ENCODE measurements around the gene GTPBP6. TPM values are rescaled to one million over a fixed set of nuclear protein-coding genes. Genes with fewer than 3 reads are reported as not detected.

Gene GTPBP6
- total RNA-seq, 1 donor from 2014 or later = 30.8 TPM

DNA sequence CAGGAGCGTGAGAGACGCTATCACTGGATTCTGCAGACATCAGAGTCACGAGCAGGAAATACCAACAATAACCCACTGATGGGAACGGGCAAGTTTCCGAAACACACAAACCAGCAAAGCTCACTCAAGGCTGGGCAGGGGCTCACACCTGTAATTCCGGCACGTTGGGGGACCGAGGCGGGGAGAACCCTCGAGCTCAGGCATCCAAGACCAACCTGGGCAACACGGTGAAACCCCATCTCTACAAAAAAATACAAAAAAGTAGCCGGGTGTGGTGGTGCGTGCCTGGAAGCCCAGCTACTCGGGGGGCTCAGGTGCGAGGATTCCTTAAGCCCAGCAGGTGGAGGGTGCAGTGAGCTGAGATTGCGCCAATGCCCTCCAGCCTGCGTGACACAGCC, 17.2 kb upstream of the GTPBP6 start:
- H3K36me3 ChIP-seq (ENCODE audit: control insufficient read depth in 3 of 3, insufficient read depth in 3 of 3, low read length in 3 of 3) = peaks cover 30 to 45% (median 43%) of the 10 kb centered on the region in 3 donors
- H3K27ac ChIP-seq (ENCODE audit: low read depth, low read length) = no peak overlapping the region
- H3K4me1 ChIP-seq (ENCODE audit: control insufficient read depth in 3 of 3, insufficient read depth in 3 of 3, low read length in 3 of 3) = peaks cover 6 to 9% (median 7%) of the 10 kb centered on the region in 3 donors
- peaks cover 5 to 11% (median 10%) of the 10 kb centered on the region in 3 donors for H3K27me3 ChIP-seq (ENCODE audit: control insufficient read depth in 3 of 3, insufficient read depth in 3 of 3, low read length in 3 of 3)
- no peaks in the 10 kb centered on the region for H3K9me3 ChIP-seq (ENCODE audit: control insufficient read depth in 3 of 3, low read length in 3 of 3)
- H3K4me3 ChIP-seq (ENCODE audit: low read length in 3 of 3) = no peak overlapping the region
- H3K9ac ChIP-seq (ENCODE audit: low read depth in 1 of 3, low read length in 3 of 3) = no peak overlapping the region

DNA sequence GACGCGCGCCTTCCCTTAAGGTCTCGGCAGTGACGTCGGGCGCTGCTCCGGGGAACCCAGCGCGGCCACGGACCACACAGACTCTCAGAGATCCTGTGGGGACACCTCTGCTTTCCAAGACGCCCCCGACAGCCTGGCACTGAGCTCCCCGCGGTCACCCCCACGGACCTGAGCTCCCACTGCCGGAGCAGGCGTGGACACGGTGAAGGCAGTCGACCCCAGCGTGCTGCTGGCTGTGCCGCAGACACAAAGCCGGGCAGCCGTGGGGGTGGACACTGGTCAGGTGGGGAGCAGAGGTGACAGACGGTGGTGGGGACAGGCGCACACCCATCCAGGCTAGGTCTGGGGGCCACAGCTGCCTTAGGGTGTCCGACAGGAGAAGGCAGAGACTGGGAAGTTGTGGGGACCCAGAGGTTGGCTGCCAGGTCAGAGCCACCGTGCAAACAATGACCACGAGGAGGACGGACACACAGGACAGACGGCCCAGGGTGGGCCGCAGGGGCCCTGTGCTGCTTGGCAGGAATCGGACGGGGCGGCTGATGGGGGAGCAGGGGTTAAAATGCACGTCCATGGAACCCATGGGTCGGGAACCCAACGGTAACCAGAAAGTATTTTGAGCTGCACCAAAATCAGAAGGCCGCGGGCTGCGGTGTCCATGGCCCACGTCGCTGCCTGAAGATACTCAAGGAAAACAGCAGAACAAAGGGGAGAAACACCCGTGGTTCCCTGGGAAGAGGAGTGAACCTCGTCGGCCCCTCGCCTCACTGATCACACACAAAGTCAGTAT, 16.6 kb upstream of the GTPBP6 start:
- Histone ChIP-seq H3K9me3 (ENCODE audit: control insufficient read depth in 3 of 3, low read length in 3 of 3) (no peaks in the 10 kb centered on the region), H3K36me3 (ENCODE audit: control insufficient read depth in 3 of 3, insufficient read depth in 3 of 3, low read length in 3 of 3) (peaks cover 30 to 43% (median 43%) of the 10 kb centered on the region in 3 donors), H3K9ac (ENCODE audit: low read depth in 1 of 3, low read length in 3 of 3) (no peak overlapping the region)

DNA sequence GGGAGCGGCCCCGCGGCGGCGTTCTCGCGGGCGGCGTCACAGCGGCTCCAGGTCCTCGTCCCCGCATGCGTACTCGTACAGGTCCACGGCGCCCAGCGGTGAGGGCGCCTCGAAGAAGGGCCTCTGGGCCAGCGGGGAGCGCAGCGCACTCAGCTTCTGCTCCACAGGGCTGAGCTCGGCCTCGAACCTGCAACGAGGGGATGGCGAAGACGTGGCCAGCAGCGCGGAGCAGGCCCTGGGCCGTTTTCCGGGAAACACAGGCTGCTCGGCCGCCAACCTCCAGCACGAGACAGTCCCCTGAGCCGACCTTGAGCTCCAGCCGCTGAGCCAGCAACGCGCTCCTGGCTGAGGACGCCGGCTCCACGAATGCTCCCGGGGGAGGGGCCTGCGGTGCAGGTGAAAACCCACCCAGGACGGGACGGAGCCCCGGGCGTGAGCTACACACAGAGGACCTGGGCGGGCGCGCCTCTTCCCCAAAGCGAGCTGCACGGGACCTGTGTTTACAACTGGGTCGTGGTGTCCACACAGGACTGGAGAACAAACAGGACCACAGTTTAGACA, 15.8 kb upstream of the GTPBP6 start:
- Histone ChIP-seq H3K36me3 (ENCODE audit: control insufficient read depth in 3 of 3, insufficient read depth in 3 of 3, low read length in 3 of 3) (peaks cover 30 to 43% (median 43%) of the 10 kb centered on the region in 3 donors), H3K27me3 (ENCODE audit: control insufficient read depth in 3 of 3, insufficient read depth in 3 of 3, low read length in 3 of 3) (peaks cover 5 to 14% (median 12%) of the 10 kb centered on the region in 3 donors), H3K9ac (ENCODE audit: low read depth in 1 of 3, low read length in 3 of 3) (no peak overlapping the region), H3K9me3 (ENCODE audit: control insufficient read depth in 3 of 3, low read length in 3 of 3) (no peaks in the 10 kb centered on the region), H3K27ac (ENCODE audit: low read depth, low read length) (no peak overlapping the region), H3K4me3 (ENCODE audit: low read length in 3 of 3) (no peak overlapping the region), H3K4me1 (ENCODE audit: control insufficient read depth in 3 of 3, insufficient read depth in 3 of 3, low read length in 3 of 3) (peaks cover 7 to 12% (median 8%) of the 10 kb centered on the region in 3 donors)

More for the DNA sequence above, 16.6 kb upstream of the GTPBP6 start:
- Histone ChIP-seq H3K4me1 (ENCODE audit: control insufficient read depth in 3 of 3, insufficient read depth in 3 of 3, low read length in 3 of 3) (peaks cover 7 to 12% (median 8%) of the 10 kb centered on the region in 3 donors), H3K27ac (ENCODE audit: low read depth, low read length) (no peak overlapping the region), H3K27me3 (ENCODE audit: control insufficient read depth in 3 of 3, insufficient read depth in 3 of 3, low read length in 3 of 3) (peaks cover 5 to 14% (median 12%) of the 10 kb centered on the region in 3 donors), H3K4me3 (ENCODE audit: low read length in 3 of 3) (no peak overlapping the region)

DNA sequence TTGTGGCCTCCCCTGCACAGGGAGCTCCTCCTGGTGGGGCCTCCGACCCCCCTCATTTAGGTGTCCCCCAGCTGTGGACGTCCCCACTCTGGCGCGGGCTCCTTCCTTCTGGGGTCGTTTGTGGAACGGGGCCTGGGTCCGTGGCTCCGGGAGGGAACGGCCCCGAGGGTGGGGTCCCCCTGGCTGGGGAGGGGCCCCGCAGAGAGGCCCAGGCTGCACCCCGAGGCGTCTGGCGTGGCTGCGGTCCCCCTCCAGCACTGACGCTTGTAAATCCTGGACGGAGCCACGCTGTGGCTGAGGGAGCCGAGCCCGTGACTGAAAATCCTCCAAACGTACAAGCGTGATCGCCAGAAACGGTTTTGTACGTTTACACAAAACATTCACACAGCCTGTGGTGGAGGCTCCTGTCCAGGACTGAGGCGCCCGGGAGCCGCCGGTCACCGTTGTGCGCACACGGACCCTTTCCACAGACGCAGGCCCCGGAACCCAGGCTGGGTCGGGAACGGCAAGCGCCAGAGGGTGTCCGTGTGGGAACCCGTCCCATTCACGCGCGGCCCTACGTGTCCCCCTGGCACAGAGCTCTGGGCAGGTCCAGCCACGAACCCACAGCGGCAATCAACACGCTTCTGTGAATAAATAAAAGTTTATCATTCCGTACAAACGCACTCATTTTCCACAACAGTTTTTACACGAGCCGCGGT, 15.2 kb upstream of the GTPBP6 start:
- Histone ChIP-seq H3K27ac (ENCODE audit: low read depth, low read length) (no peak overlapping the region), H3K36me3 (ENCODE audit: control insufficient read depth in 3 of 3, insufficient read depth in 3 of 3, low read length in 3 of 3) (peaks cover 29 to 43% (median 40%) of the 10 kb centered on the region in 3 donors), H3K9ac (ENCODE audit: low read depth in 1 of 3, low read length in 3 of 3) (no peak overlapping the region)

DNA sequence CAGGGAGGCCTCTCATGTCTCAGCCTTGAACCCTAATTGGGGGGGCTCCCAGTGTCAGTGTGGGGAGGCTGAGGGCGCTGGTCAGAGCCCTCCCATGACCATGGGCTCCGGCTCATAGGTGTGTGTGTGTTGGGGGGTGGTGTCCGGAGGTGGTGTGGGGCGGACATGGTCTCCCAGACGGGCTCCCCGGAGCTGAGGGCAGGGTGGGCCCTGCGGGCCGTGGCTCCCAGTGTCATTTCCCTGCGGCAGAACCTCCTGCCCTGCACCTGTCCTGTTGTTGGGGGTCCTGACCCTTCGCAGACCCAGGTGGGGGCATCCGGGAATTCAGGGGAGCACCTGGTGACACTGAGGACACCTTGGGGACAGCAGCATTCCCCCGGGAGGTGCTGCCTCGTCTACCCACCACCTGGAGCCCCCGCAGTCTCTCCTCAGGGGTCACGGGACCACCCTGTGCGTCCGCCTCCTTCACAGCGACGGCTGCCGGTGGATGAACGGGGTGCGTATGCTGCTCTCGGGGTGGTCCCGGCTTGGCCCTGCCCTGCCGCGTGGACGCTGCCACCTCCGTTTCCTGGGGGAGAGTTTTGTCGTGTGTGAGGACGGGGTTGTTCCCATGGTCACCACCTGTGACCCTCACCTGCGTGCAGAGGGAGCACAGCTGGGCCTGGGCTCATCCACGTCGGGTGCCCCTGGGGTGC, 14.5 kb upstream of the GTPBP6 start:
- Histone ChIP-seq H3K9me3 (ENCODE audit: control insufficient read depth in 3 of 3, low read length in 3 of 3) (no peaks in the 10 kb centered on the region), H3K36me3 (ENCODE audit: control insufficient read depth in 3 of 3, insufficient read depth in 3 of 3, low read length in 3 of 3) (peaks cover 27 to 38% (median 33%) of the 10 kb centered on the region in 3 donors), H3K27ac (ENCODE audit: low read depth, low read length) (no peak overlapping the region), H3K27me3 (ENCODE audit: control insufficient read depth in 3 of 3, insufficient read depth in 3 of 3, low read length in 3 of 3) (peaks cover 5 to 14% (median 12%) of the 10 kb centered on the region in 3 donors), H3K4me1 (ENCODE audit: control insufficient read depth in 3 of 3, insufficient read depth in 3 of 3, low read length in 3 of 3) (peaks cover 7 to 12% (median 8%) of the 10 kb centered on the region in 3 donors), H3K9ac (ENCODE audit: low read depth in 1 of 3, low read length in 3 of 3) (no peak overlapping the region), H3K4me3 (ENCODE audit: low read length in 3 of 3) (no peak overlapping the region)

More for the DNA sequence above, 15.2 kb upstream of the GTPBP6 start:
- H3K9me3 ChIP-seq (ENCODE audit: control insufficient read depth in 3 of 3, low read length in 3 of 3) = no peaks in the 10 kb centered on the region
- peaks cover 7 to 12% (median 8%) of the 10 kb centered on the region in 3 donors for H3K4me1 ChIP-seq (ENCODE audit: control insufficient read depth in 3 of 3, insufficient read depth in 3 of 3, low read length in 3 of 3)
- peaks cover 5 to 14% (median 12%) of the 10 kb centered on the region in 3 donors for H3K27me3 ChIP-seq (ENCODE audit: control insufficient read depth in 3 of 3, insufficient read depth in 3 of 3, low read length in 3 of 3)
- no peak overlapping the region for H3K4me3 ChIP-seq (ENCODE audit: low read length in 3 of 3)

DNA sequence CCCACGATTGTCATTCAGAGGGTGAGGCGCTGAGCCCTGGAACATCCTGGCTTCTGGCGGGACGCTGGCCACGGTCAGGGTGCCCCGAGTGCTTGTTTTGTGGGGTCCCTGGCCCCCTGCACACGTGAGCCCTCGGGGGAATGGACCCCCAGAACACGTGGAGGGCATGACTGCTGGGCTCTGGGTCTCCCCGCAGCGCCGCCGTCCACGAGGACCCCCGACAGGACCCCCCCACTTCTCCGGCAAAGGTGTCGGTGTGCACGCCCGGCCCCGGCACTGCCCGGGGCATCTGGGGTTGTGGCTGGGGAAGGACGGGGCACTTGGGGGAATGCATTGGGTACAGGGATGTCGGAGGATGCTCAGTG, 13.9 kb upstream of the GTPBP6 start:
- Histone ChIP-seq H3K27ac (ENCODE audit: low read depth, low read length) (no peak overlapping the region), H3K27me3 (ENCODE audit: control insufficient read depth in 3 of 3, insufficient read depth in 3 of 3, low read length in 3 of 3) (peaks cover 9 to 14% (median 12%) of the 10 kb centered on the region in 3 donors), H3K4me3 (ENCODE audit: low read length in 3 of 3) (no peak overlapping the region), H3K4me1 (ENCODE audit: control insufficient read depth in 3 of 3, insufficient read depth in 3 of 3, low read length in 3 of 3) (peaks cover 7 to 12% (median 8%) of the 10 kb centered on the region in 3 donors), H3K9me3 (ENCODE audit: control insufficient read depth in 3 of 3, low read length in 3 of 3) (no peaks in the 10 kb centered on the region), H3K36me3 (ENCODE audit: control insufficient read depth in 3 of 3, insufficient read depth in 3 of 3, low read length in 3 of 3) (peaks cover 21 to 32% (median 28%) of the 10 kb centered on the region in 3 donors), H3K9ac (ENCODE audit: low read depth in 1 of 3, low read length in 3 of 3) (no peak overlapping the region)

DNA sequence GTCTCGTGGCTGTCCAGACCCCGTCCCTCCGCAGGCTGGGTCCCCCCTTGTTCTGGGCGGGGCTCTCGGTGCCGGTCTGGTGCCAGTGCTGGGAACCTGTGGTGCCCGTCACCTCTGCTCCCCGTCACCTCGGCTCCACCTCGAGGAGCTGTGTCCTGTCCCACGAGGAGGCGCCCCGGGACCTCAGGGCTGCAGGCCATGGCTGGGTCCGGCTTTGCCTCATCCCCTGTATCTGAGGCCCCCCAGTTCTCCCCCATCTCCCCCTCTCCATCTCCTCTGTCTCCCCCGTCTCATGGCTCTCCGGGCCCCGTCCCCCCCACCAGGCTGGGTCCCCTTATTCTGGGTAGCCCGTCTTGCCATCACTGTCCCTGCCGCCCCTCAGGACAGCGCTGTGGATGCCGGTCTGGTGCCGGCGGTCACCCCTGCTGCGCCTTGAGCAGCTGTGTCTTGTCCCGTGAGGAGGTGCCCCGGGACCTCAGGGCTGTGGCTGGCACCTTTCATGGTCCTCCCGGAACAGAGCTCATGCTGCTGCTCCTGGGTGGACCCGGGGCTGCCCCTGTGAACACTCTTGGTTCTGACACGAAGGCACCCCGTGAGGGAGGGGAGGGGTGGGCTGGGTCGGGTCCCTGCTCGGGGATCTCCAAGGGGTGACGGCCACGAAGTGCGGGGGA, 13.4 kb upstream of the GTPBP6 start:
- peaks cover 18 to 29% (median 25%) of the 10 kb centered on the region in 3 donors for H3K36me3 ChIP-seq (ENCODE audit: control insufficient read depth in 3 of 3, insufficient read depth in 3 of 3, low read length in 3 of 3)
- no peak overlapping the region for H3K4me3 ChIP-seq (ENCODE audit: low read length in 3 of 3)
- H3K4me1 ChIP-seq (ENCODE audit: control insufficient read depth in 3 of 3, insufficient read depth in 3 of 3, low read length in 3 of 3) = peaks cover 7 to 12% (median 8%) of the 10 kb centered on the region in 3 donors
- H3K27ac ChIP-seq (ENCODE audit: low read depth, low read length) = no peak overlapping the region
- H3K9ac ChIP-seq (ENCODE audit: low read depth in 1 of 3, low read length in 3 of 3) = peak overlapping the region in 2 of 3 donors; percentile 14 to 74
- H3K9me3 ChIP-seq (ENCODE audit: control insufficient read depth in 3 of 3, low read length in 3 of 3) = no peaks in the 10 kb centered on the region
- peaks cover 10 to 14% (median 12%) of the 10 kb centered on the region in 3 donors for H3K27me3 ChIP-seq (ENCODE audit: control insufficient read depth in 3 of 3, insufficient read depth in 3 of 3, low read length in 3 of 3)

DNA sequence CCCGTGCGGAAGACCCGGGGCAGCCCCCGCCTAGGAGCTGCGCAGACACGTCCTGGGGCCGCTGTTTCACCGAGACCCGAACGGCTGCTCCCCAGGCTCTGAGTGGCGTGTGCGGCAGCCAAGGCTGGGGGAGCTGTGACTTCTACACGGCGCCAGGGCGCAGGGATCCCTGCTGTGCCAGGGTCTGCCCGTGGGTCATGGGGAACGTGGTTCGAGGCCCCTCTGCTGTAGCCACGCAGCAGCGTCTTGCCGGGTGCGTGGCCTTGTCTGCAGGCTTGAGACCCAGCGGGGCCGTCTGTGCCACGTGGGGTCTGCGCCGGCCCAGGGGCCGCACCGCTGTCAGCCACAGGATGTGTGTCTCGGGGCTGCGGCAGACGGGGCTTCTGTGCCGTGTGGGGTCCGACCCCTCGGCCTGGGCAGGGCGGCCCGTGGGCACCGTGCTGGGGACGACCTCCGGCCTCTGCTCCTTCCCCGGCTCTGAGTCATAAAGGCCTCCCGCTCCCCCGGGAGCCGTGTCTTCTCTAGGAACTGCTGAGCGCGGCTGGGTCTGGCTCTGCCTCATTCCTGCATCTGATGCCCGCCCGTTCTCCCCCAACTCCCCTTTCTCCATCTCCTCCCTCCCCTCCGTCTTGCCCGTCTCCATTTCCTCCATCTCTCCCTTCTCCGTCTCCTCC, 12.7 kb upstream of the GTPBP6 start:
- no peaks in the 10 kb centered on the region for H3K9me3 ChIP-seq (ENCODE audit: control insufficient read depth in 3 of 3, low read length in 3 of 3)
- H3K36me3 ChIP-seq (ENCODE audit: control insufficient read depth in 3 of 3, insufficient read depth in 3 of 3, low read length in 3 of 3) = peaks cover 17 to 27% (median 18%) of the 10 kb centered on the region in 3 donors
- H3K27ac ChIP-seq (ENCODE audit: low read depth, low read length) = no peak overlapping the region
- H3K4me3 ChIP-seq (ENCODE audit: low read length in 3 of 3) = peak overlapping the region; percentile 9 to 63 (median 52)
- peaks cover 7 to 12% (median 8%) of the 10 kb centered on the region in 3 donors for H3K4me1 ChIP-seq (ENCODE audit: control insufficient read depth in 3 of 3, insufficient read depth in 3 of 3, low read length in 3 of 3)
- H3K27me3 ChIP-seq (ENCODE audit: control insufficient read depth in 3 of 3, insufficient read depth in 3 of 3, low read length in 3 of 3) = peaks cover 10 to 14% (median 12%) of the 10 kb centered on the region in 3 donors
- H3K9ac ChIP-seq (ENCODE audit: low read depth in 1 of 3, low read length in 3 of 3) = peak overlapping the region in 2 of 3 donors; percentile 14 to 74

All from skeletal muscle tissue (tissue), 4 donors.